GM19193 (cell line): ENCODE data around the gene AQR.

ENCODE experiments used
- POLR2A ChIP-seq: IDR thresholded peaks from 4 replicates; pipeline ENCODE4 v1.6.1; 2011; ENCODE audit not compliant: insufficient read depth, insufficient read length; ENCODE audit errors: extremely low read depth

AQR gene

DNA sequence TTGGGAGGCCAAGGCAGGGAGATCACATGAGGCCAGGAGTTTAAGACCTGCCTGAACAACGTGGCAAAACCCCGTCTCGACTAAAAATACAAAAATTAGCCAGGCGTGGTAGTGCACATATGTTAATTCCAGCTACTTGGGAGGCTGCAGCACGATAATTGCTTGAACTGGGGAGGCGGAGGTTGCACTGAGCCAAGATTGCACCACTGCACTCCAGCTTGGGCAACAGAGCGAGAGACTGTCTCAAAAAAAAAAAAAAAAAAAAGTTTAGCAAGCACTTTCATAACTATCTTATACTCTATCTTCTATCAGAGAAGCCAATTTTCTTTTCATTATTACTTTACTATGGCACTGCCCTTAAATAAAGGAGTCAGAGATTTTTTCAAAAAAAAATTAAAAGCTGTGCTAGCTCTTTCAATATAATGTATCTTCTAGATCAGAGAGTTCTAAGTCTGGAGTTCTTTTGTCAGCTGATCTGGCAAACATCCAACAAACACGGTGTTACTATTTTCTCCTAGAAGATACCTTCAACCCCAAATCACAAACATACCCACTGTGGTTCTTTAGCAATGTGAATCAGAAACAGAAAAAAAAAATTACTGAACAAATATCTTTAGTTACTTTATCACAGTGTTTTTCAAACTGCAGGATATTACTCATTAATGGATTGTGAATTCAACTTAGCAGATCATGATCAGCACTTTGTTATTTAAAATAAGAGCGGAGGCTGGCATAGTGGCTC is 15.5 kb upstream of the AQR start:
- TF ChIP-seq POLR2A: no peak

DNA sequence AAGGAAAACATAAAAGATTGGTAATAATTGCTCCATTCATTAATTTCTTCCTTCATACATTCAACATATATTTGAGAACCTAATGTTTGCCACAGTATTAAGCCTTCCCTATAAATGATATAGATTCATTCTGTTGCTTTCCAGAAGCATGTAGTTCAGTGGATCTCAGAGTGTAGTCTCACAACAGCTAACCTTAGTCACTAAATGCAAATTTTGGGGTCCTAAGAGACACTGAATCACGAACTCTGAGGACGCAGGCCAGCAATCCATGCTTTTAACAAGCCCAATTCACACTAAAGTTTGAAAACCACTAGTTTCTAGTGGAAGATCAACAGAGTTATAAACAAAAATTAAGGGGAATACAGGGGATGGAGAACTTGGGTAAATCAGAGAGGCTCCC is 7.2 kb upstream of the AQR start:
- no peak for TF ChIP-seq POLR2A

DNA sequence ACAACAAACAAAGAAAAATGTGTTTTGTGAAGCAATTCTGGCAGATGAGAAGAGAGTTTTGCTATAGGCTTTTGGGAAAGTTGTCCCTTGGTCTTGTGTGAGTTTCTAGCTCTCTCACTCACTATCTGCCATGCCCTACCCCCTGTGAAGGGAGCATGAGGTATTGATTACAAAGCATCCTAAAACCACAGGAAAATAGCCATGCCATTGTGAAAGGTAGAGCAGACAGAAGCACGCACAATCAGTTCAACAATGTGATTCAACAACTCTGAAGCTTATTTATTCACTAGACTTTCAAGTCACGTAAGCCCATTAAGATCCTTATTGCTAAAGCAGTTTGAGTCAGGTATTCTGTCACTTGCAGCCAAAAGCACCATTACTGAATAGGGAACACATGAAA is 6.5 kb upstream of the AQR start:
- no peak for TF ChIP-seq POLR2A

DNA sequence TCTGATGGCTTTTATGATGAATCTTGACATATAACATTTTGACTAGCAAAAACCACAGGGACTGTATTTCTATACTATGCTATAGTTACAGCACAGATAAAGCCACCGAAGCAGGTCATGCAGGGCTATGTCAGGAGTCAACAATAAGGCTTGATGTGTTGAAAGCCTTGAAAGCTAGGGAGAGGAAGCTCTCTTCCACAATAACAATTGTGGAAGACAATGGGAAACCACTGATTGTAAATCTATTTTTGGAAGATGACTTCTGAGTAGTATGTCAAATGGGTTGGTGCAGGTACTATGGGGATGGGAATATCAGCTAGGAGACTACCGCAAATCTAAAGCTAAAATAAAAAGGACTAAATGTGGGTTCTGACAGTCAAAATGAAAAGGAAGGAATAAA is 4.0 kb upstream of the AQR start:
- no peak for TF ChIP-seq POLR2A

DNA sequence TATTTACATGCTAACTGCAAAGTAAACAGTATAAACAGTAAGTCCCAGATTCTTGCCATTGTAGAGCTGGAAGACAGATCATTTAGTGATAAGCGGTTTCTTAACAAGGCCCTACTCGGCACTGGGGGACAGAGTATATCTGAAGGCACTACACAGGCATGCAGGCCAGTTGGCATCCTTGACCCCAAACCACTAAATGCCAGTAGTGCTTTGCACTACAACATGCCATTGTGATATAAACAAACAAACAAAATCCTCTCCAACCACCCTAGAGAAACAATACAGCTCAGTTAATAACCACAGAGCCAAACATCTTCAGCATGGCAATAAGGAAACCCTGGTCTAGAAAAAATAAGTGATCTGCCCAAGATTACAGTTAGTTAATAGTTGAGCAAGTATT is 5.3 kb downstream of the AQR start:
- TF ChIP-seq POLR2A: no peak

DNA sequence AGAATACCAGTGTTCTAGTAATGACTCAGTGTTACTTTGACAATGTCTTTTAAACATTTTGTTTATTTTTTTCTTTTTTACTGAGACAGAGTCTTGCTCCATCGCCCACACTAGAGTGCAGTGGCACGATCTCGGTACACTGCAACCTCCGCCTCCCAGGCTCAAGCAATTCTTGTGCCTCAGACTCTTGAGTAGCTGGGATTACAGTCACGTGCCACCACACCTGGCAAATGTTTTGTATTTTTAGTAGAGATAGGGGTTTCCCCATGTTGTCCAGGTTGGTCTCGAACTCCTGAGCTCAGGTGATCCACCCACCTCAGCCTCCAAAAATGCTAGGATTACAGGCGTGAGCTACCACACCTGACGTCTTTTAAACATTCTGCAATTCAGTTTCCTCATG is 15.7 kb downstream of the AQR start:
- no peak for TF ChIP-seq POLR2A

DNA sequence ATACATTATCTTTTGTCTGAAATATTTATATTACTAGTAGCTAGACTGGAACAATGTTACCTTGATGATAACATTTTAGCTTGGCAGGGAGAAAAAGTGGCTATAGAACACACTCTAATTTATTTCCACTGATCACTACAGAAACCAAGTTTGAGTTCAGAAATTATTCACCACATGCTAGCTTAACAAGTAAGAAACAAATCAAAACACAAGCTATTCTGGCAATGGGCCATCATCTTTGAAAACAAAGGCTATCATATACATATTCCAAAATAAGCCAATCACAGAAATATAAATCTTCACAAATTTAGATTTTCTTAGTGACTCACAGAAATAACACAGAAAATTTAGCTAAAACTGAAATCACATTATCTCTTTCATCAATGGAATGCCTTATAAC is 17.1 kb downstream of the AQR start:
- TF ChIP-seq POLR2A: no peak

DNA sequence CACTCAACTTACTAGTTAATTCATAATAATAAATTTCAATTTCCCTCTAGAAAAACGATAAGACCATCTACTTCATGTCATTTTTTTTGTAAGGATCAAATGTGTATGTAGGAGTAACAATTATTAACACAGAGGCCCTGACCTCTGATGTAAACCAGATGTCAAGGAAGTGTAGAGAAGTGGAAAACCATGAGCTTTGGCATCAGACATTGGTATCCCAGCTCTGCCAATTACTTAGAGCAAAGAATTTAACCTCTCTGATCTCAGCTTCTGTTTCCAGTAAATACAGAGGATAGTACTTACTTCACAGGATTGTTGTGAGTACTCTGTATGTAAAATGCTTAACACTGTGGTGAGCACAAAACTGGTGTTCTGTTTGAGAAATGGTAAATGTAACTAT is 17.5 kb downstream of the AQR start:
- TF ChIP-seq POLR2A: no peak

DNA sequence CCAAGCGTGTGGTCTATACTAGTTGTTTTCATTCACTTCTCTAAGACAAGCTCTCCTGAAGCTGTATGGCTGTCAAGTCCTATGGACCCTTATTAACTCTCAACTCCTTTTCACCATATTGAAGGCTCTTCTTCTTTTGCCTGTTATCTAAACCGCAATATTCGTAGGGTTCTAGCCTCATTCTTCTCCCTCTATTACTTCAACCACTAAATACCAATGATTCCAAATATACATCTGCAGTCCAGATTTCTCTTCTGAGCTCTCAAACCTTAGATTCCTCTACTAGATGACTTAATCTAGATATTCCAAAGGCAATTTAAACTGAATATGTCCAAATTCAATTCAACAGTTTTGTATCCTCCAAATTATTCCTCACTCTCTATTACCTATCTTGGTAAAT is 24.6 kb downstream of the AQR start:
- TF ChIP-seq POLR2A: no peak

DNA sequence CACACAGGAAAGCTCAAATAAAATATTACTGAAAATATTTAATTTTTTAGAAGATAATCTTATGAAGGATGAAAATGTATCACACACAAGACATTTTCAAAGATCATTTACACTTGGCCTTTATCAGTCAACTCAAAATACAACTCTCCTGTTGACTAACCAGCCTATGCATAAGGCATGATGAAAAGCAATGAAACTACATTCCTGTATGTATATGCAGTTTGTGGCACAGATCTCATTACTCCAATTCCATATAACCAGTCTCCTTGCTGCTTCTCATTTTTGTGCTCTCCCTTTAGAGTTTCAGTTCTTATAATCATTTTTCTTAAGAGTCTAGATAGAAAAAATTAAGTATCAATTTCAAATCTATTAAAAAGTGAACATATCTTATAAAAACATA is 25.8 kb downstream of the AQR start:
- no peak for TF ChIP-seq POLR2A

DNA sequence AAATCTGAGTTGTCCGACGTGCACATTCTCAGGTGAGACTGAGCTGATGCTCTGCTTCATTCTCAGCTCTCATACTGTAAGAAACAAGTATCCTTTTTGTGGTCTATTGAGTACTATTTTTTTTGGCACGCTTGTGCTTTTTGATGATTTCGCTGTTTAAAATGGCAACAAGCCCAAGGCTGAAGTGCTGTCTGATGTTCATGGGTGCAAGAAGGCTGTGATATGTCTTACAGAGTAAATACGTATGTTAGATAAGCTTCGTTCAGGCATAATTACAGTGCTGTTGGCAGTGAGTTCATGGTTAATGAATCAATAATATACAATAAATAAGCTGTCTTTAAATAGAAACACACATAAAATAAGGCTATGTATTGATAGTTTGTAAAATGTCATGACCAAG is 27.2 kb downstream of the AQR start:
- TF ChIP-seq POLR2A: no peak

DNA sequence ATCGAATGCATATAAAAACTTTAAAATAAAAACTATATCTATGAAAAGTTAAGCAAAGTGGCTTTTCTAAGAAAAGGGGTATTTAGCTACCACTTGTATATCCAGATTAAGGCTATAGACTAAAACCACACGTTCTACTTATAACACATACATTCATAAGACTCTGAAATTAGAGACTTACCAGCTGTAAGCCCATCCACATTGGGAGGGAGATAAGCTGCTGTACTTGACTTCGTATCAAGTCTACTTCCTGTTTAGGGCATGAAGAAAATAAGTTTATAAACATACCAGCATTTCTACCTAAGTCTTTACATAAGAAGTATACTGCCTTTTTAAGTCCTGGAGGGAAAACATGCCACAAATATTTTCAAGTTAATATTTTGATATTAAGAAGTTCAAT is 27.7 kb downstream of the AQR start:
- no peak for TF ChIP-seq POLR2A

DNA sequence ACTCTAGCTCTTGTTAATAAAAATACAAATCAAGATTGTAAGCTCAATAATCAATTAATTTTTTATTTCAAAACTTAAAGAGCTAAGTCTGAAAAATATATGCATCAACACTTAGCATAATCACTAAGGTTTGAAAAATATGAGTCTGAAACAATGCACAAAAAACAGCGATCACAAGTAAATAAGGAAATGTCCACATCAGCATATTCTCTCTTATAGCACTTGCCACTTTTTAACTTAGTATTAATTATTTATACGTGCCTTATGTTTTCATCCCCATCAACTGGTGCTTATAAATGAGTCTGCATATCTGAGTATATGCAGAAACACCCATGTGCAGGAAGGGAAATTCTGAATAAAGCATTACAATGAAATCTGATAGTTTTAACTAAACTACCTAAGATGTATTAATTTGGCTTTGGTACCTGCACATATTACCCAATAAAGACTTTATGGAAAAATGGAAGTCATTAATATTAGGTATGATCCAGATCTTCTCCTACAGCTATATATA is 28.3 kb downstream of the AQR start:
- no peak for TF ChIP-seq POLR2A

DNA sequence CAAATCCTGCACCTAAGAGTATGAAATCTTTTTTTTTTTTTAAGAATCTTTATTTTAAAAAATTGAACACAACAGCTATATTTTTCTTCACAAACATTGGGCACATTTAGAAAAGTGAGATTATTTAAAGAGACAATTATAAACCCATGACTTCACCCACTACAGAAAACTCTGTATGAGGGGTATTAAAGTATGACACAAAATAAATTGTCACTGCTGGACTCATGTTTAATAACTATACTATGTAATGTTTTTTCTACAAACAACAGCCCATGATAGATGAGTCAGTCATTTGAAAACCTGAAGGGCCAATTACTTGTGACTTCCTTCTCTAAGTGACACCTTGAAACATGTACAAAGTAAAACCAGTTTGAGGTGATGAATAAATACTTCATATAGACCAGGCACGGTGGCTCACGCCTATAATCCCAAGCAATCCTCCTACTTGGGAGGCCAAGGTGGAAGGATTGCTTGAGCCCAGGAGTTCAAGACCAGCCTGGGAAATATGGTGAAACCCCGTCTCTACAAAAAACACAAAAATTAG is 36.0 kb downstream of the AQR start:
- TF ChIP-seq POLR2A: no peak

DNA sequence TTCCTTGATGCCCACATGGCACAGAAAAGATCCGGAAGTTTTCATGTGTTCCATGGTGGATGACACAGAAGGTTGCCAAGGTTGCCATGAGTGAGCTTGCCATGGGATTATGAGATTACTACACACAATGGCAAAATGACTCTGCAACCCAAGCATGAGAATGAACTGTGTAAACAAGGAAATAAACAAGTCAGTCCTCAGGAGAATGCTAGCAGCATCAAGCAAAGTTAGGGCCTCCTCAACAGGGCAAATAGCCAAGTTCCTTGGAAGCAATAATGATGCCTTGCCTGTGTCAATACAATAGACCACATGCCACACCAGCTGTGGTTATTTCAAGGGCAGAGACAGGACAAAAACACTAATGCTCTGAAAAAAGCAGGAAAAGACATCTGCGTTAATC is 41.8 kb downstream of the AQR start:
- no peak for TF ChIP-seq POLR2A

DNA sequence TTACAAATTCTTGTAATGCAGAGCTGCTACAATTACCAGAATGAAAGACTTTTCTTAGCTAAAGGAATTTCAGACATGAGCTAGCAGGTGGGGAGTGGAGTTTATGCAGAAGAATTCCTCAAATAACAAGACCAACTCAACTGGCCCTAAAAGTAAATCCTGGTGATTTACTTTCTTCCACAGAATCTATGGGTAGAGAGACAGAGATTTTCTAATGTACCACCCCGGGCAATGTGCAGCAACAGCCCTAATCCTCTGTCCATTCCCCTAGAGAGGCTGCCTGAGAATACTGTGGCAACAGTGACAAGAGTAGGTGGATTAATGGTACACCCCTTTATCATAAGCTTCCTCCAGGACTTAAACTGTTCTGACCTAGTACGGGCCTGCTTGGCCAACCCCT is 55.2 kb downstream of the AQR start:
- no peak for TF ChIP-seq POLR2A

DNA sequence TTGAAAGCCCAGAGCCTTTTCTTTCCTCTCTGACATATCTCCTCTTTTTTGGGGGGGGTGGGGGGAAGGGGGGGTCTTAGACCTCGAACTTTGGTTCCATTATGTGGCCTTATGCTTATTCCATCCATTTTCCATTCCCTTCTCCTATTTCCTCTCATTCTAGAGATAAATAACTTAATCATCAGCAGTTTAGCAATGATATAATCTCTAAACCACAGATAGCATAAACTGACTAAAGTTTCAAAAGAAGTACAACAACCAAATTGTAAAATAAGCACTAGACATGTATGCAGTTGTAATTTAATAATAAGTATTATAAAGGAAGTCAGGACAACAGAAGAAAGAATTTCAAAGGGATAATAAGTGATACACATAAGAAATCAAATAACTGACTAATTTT is 64.5 kb downstream of the AQR start:
- TF ChIP-seq POLR2A: no peak
